Measurements from ENCODE around the gene DHPS.

DNA sequence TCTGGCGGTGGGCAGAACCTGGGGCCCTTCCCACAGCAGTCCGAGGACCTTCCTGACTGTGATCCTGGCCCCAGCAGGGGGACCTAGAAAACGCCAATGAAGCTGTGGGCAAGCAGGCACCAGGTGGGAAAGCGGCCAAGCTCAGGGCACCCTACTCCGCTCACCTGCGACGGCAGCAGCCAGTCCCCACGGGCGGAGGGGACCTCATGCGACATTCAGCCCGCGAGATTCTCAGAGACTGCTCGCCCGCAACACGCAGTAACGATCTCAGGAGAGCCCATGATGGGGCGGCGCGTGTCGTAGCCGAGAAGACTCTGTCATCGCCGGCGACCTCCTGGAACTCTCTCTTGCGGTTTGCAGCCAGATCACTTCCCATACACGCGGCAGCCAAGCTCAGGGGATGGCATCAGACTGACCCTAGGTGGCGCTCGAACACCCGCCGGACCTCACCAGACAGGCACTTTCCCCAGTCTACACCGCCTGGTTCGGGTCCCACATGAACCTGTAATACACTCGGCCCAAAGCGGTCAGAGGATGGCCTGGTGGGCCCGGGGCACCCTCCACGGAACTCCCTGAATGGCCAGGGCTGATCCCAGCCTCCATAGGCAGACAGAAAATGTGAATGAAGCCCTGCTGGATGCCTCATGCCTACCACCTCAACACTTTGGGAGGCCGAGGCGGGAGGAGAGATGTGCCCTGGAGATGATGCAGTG lies 41.6 kb downstream of the DHPS start:
- TF ChIP-seq POLR2AphosphoS5 (IDR thresholded peaks at IDR 0.05), result peak; percentile 73 to 81 (median 77)
- TF ChIP-seq, protein P1, sequence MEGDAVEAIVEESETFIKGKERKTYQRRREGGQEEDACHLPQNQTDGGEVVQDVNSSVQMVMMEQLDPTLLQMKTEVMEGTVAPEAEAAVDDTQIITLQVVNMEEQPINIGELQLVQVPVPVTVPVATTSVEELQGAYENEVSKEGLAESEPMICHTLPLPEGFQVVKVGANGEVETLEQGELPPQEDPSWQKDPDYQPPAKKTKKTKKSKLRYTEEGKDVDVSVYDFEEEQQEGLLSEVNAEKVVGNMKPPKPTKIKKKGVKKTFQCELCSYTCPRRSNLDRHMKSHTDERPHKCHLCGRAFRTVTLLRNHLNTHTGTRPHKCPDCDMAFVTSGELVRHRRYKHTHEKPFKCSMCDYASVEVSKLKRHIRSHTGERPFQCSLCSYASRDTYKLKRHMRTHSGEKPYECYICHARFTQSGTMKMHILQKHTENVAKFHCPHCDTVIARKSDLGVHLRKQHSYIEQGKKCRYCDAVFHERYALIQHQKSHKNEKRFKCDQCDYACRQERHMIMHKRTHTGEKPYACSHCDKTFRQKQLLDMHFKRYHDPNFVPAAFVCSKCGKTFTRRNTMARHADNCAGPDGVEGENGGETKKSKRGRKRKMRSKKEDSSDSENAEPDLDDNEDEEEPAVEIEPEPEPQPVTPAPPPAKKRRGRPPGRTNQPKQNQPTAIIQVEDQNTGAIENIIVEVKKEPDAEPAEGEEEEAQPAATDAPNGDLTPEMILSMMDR (IDR thresholded peaks at IDR 0.05 in 8 of 11, conservative IDR thresholded peaks at IDR 0.05 in 3 of 11), result peak; percentile 71 to 95 (median 88)
- TF ChIP-seq POLR2A (IDR thresholded peaks at IDR 0.05), result no peak
